GM12878 (cell line): ENCODE data around the gene COPZ1.

Source experiments
- CEBPB ChIP-seq, 2 experiments: fragments of 150-350 bp in 1 of 2; IDR thresholded peaks; 2 replicates each; pipeline ENCODE4 v1.6.1; 2012 to 2014; ENCODE audit warnings: low read depth in 2 of 2, low read length in 2 of 2, borderline replicate concordance in 1 of 2, inconsistent platforms in 1 of 2
- CTCF ChIP-seq, 3 experiments: IDR thresholded peaks in 2 of 3; conservative IDR thresholded peaks in 1 of 3; 2 replicates each; pipeline ENCODE4 v1.5.1; 2011; ENCODE audit warnings: low read depth in 3 of 3, low read length in 3 of 3, mild to moderate bottlenecking in 3 of 3, control low read depth in 2 of 3, moderate library complexity in 2 of 3, inconsistent platforms in 1 of 3, mixed read lengths in 1 of 3; ENCODE audit not compliant: control insufficient read depth in 2 of 3, insufficient read depth in 1 of 3; ENCODE audit errors: extremely low read depth in 1 of 3
- EZH2 ChIP-seq: IDR thresholded peaks from 2 replicates; pipeline ENCODE4 v1.6.1; 2012; ENCODE audit warnings: low read depth, mild to moderate bottlenecking, control low read depth, inconsistent platforms, low read length, borderline replicate concordance; ENCODE audit not compliant: control insufficient read depth
- JUNB ChIP-seq: IDR thresholded peaks from 2 replicates; pipeline ENCODE4 v1.6.1; 2016; ENCODE audit warnings: antibody characterized with exemption, mild to moderate bottlenecking
- REST ChIP-seq: IDR thresholded peaks from 2 replicates; pipeline ENCODE4 v1.6.1; 2012; ENCODE audit warnings: mild to moderate bottlenecking, low read depth, low read length

DNA sequence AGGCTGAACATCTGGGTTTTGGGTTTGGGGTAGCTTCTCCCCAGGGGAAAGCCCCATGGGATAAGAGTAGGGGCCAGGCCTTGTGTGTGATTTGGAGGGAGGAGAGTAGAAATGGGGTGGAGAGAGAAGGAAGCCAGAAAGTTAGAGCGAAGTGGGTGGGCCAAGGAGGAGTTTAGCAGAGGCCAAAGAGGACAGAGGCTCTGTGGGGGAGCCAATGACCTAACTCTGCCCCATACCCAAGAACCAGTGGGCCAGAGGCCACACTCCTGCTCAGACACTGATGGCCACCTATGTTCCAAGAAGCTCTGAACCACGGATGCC lies 50.3 kb downstream of the COPZ1 start:
- TF ChIP-seq CEBPB (IDR thresholded peaks at IDR 0.05; ENCODE audit: borderline replicate concordance in 1 of 2, low read depth in 2 of 2, low read length in 2 of 2) (no peak), CTCF (IDR thresholded peaks at IDR 0.05 in 2 of 3, conservative IDR thresholded peaks at IDR 0.05 in 1 of 3; ENCODE audit: control insufficient read depth in 2 of 3, extremely low read depth in 1 of 3, insufficient read depth in 1 of 3, low read depth in 3 of 3, low read length in 3 of 3) (no peak), REST (no peak), JUNB (no peak), EZH2 (no peak)
